Endothelial cell of umbilical vein (primary cell): ENCODE data around the gene VTI1A.

ENCODE experiments used
- EZH2 ChIP-seq: IDR thresholded peaks from 2 replicates; pipeline ENCODE4 v1.6.1; 2012; ENCODE audit warnings: borderline replicate concordance, low read depth, mild to moderate bottlenecking, moderate library complexity, low read length, inconsistent platforms; ENCODE audit not compliant: severe bottlenecking
- JUN ChIP-seq: IDR thresholded peaks from 2 replicates; pipeline ENCODE4 v1.6.1; 2011; ENCODE audit warnings: borderline replicate concordance, low read depth; ENCODE audit not compliant: insufficient read length, insufficient read depth
- POLR2AphosphoS5 ChIP-seq: IDR thresholded peaks from 2 replicates; pipeline ENCODE4 v1.6.1; 2012; ENCODE audit warnings: low read depth, mild to moderate bottlenecking, control low read depth, low read length, moderate library complexity; ENCODE audit not compliant: insufficient read depth
- TF ChIP-seq, protein P1 (sequence below), 2 donors: IDR thresholded peaks; 1 replicate in 1 of 2; 2 replicates in 1 of 2; pipeline ENCODE4 v1.5.1; 2011; ENCODE audit warnings: low read length in 2 of 2, mild to moderate bottlenecking in 2 of 2, moderate library complexity in 2 of 2, control low read depth in 1 of 2, inconsistent platforms in 1 of 2, low read depth in 1 of 2; ENCODE audit not compliant: insufficient read depth in 1 of 2; ENCODE audit errors: extremely low read depth in 1 of 2

DNA sequence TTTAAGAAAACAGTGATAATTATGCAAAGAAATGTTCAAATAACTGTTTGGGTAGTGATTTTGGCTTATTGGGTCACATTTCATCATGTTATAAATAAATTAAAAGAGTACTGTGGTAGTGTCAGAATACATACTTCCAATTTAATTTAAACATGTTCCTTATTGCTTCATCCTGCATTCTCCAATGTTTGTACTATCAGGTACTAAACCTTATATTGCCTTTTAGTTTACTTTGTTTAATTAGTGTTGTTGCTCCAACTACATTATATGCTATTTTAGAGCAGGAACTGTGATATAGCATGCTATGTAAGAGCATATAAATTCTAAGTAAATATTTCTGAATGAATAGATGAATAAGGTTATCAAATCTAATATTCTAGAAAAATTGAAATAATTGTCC is 40.9 kb downstream of the VTI1A start:
- TF ChIP-seq JUN = no peak
- TF ChIP-seq, protein P1, sequence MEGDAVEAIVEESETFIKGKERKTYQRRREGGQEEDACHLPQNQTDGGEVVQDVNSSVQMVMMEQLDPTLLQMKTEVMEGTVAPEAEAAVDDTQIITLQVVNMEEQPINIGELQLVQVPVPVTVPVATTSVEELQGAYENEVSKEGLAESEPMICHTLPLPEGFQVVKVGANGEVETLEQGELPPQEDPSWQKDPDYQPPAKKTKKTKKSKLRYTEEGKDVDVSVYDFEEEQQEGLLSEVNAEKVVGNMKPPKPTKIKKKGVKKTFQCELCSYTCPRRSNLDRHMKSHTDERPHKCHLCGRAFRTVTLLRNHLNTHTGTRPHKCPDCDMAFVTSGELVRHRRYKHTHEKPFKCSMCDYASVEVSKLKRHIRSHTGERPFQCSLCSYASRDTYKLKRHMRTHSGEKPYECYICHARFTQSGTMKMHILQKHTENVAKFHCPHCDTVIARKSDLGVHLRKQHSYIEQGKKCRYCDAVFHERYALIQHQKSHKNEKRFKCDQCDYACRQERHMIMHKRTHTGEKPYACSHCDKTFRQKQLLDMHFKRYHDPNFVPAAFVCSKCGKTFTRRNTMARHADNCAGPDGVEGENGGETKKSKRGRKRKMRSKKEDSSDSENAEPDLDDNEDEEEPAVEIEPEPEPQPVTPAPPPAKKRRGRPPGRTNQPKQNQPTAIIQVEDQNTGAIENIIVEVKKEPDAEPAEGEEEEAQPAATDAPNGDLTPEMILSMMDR (IDR thresholded peaks at IDR 0.05; ENCODE audit: extremely low read depth in 1 of 2, insufficient read depth in 1 of 2, low read depth in 1 of 2, low read length in 2 of 2) = no peak
- TF ChIP-seq POLR2AphosphoS5 = no peak
- no peak for TF ChIP-seq EZH2
